Measurements from ENCODE around the gene MTERF2. TPM values are rescaled to one million over a fixed set of nuclear protein-coding genes. Genes with fewer than 3 reads are reported as not detected.
A peak's percentile ranks its signal among the peaks of the same experiment; 100 is the strongest.
"Not testable (repeated sequence)": the region's sequence is repeated elsewhere in the genome, so short reads cannot be mapped to it uniquely, and the experiment has no call there.

The MTERF2 gene
- total RNA-seq, 1 experiment from 2014 or later: 10.7 TPM

GRCh38 chr12:107026806-107027635, 40.1 kb upstream of the MTERF2 start:
- no peaks in the 10 kb centered on the region for H3F3A ChIP-seq (ENCODE audit: low read length, unreplicated experiment)
- peak overlapping the region; percentile 23; the same call in 1 of the 2 replicates for H3K4me3 ChIP-seq (ENCODE audit: low read length)
- ChIA-PET CTCF (no interaction called here), POLR2A (ENCODE audit: unreplicated experiment) (no interaction called here)
- no TSS peak for BruUV-seq (replicated peaks)
- peak; percentile 24; the same call in 1 of the 2 replicates for ATAC-seq
- H3K27ac ChIP-seq (ENCODE audit: low read length): peak overlapping the region; percentile 52
- no peaks in the 10 kb centered on the region for H3K9me2 ChIP-seq (replicated peaks; ENCODE audit: low read length)
- no peaks in the 10 kb centered on the region for H3K9me3 ChIP-seq (ENCODE audit: low read length)
- H3K4me1 ChIP-seq (ENCODE audit: insufficient read depth, low read length): peaks cover 29% of the 10 kb centered on the region
- H2AFZ ChIP-seq (ENCODE audit: low read length): no peak overlapping the region
- no peaks in the 10 kb centered on the region; the same call in 1 of the 2 replicates for H4K20me1 ChIP-seq (ENCODE audit: low read length)
- H3K36me3 ChIP-seq (ENCODE audit: low read depth, low read length): no peaks in the 10 kb centered on the region
- H3K4me2 ChIP-seq (ENCODE audit: low read length): peak overlapping the region; percentile 68
- no peaks in the 10 kb centered on the region for H3K27me3 ChIP-seq (ENCODE audit: low read length)
- DNase-seq: no peak
- intact Hi-C loops (cut with micrococcal nuclease): loop anchor here (1.0 kb wide), 4 partner anchors 30 to 253 kb away; partner anchors contain the start of gene RIC8B
- peaks cover 50% of the 10 kb centered on the region for H3K79me2 ChIP-seq (ENCODE audit: low read length)
- H3K9ac ChIP-seq (ENCODE audit: low read length): peak overlapping the region; percentile 4; the same call in 1 of the 2 replicates
- no peak for TF ChIP-seq EZH2phosphoT487 (IDR thresholded peaks at IDR 0.05; ENCODE audit: borderline replicate concordance, low read length)

DNA sequence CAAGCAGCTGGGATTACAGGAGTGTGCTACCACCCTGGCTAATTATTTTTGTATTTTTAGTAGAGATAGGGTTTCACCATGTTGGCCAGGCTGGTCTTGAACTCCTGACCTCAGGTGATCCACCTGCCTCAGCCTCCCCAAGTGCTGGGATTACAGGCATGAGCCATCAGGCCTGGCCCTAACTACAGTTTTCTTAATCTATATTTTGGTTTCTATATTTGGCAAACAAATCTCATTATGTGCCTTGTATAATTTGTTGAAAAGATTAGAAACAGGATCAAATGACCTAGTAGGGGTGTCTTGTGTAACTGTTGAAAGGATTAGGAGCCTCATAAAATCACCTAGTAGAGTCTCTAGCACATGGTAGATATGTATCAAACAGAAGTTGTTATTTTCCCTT, 39.4 kb upstream of the MTERF2 start:
- POLR2A ChIA-PET (ENCODE audit: unreplicated experiment); CTCF ChIA-PET; H3K4me3 ChIP-seq (ENCODE audit: low read length); H3K27ac ChIP-seq (ENCODE audit: low read length); H3K4me2 ChIP-seq (ENCODE audit: low read length); intact Hi-C loops (cut with micrococcal nuclease); H3K36me3 ChIP-seq (ENCODE audit: low read depth, low read length); H3K9me3 ChIP-seq (ENCODE audit: low read length); ATAC-seq; H4K20me1 ChIP-seq (ENCODE audit: low read length); H3K9ac ChIP-seq (ENCODE audit: low read length); H3F3A ChIP-seq (ENCODE audit: low read length, unreplicated experiment); H2AFZ ChIP-seq (ENCODE audit: low read length); H3K27me3 ChIP-seq (ENCODE audit: low read length); BruUV-seq (replicated peaks); H3K9me2 ChIP-seq (replicated peaks; ENCODE audit: low read length); DNase-seq: not testable (repeated sequence)
- Histone ChIP-seq H3K79me2 (ENCODE audit: low read length) (peaks cover 47% of the 10 kb centered on the region), H3K4me1 (ENCODE audit: insufficient read depth, low read length) (peaks cover 29% of the 10 kb centered on the region)

DNA sequence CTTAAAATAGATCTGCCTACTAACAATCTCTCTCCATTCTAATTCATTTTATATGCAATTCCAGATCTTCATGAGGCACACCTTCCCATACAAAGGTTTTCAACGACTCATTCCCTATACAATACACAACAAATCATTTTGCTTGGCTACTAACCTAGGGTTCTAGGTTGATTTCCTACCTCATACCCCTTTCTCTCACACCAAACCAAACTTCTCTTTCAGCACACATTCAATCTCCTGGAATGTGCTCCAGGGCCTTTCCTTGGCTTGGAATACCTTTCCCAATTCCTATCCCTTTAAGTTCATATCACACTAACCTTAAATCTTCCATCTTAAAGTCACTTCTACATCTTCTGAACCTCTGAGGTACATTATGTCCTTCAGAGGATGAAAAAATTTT, 38.7 kb upstream of the MTERF2 start:
- TF ChIP-seq, protein P1, sequence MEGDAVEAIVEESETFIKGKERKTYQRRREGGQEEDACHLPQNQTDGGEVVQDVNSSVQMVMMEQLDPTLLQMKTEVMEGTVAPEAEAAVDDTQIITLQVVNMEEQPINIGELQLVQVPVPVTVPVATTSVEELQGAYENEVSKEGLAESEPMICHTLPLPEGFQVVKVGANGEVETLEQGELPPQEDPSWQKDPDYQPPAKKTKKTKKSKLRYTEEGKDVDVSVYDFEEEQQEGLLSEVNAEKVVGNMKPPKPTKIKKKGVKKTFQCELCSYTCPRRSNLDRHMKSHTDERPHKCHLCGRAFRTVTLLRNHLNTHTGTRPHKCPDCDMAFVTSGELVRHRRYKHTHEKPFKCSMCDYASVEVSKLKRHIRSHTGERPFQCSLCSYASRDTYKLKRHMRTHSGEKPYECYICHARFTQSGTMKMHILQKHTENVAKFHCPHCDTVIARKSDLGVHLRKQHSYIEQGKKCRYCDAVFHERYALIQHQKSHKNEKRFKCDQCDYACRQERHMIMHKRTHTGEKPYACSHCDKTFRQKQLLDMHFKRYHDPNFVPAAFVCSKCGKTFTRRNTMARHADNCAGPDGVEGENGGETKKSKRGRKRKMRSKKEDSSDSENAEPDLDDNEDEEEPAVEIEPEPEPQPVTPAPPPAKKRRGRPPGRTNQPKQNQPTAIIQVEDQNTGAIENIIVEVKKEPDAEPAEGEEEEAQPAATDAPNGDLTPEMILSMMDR (conservative IDR thresholded peaks at IDR 0.05; ENCODE audit: low read depth, low read length): no peak
- TF ChIP-seq EZH2phosphoT487 (IDR thresholded peaks at IDR 0.05; ENCODE audit: borderline replicate concordance, low read length) (no peak), EZH2 (IDR thresholded peaks at IDR 0.05; ENCODE audit: low read length, unreplicated experiment) (no peak)
- DNase-seq: peak; percentile 49
- Histone ChIP-seq H3F3A (ENCODE audit: low read length, unreplicated experiment) (no peaks in the 10 kb centered on the region), H3K9me2 (replicated peaks; ENCODE audit: low read length) (no peaks in the 10 kb centered on the region), H3K9me3 (ENCODE audit: low read length) (no peaks in the 10 kb centered on the region), H4K20me1 (ENCODE audit: low read length) (no peaks in the 10 kb centered on the region; the same call in 1 of the 2 replicates), H3K79me2 (ENCODE audit: low read length) (peaks cover 41% of the 10 kb centered on the region), H3K27ac (ENCODE audit: low read length) (no peak overlapping the region), H3K4me2 (ENCODE audit: low read length) (no peak overlapping the region), H3K4me3 (ENCODE audit: low read length) (no peak overlapping the region), H3K36me3 (ENCODE audit: low read depth, low read length) (peaks cover 3% of the 10 kb centered on the region; the same call in 1 of the 2 replicates), H3K27me3 (ENCODE audit: low read length) (no peaks in the 10 kb centered on the region), H2AFZ (ENCODE audit: low read length) (no peak overlapping the region), H3K9ac (ENCODE audit: low read length) (no peak overlapping the region), H3K4me1 (ENCODE audit: insufficient read depth, low read length) (peaks cover 29% of the 10 kb centered on the region)
- ATAC-seq: no peak
- intact Hi-C loops (cut with micrococcal nuclease): no loop called here
- POLR2A ChIA-PET (ENCODE audit: unreplicated experiment): no interaction called here
- no TSS peak for BruUV-seq (replicated peaks)
- CTCF ChIA-PET: no interaction called here
